ENCODE results near the gene ELAVL1. TPM values are rescaled to one million over a fixed set of nuclear protein-coding genes. Genes with fewer than 3 reads are reported as not detected.

ELAVL1 gene
- polyA plus RNA-seq, 1 donor: 56.0 TPM

DNA sequence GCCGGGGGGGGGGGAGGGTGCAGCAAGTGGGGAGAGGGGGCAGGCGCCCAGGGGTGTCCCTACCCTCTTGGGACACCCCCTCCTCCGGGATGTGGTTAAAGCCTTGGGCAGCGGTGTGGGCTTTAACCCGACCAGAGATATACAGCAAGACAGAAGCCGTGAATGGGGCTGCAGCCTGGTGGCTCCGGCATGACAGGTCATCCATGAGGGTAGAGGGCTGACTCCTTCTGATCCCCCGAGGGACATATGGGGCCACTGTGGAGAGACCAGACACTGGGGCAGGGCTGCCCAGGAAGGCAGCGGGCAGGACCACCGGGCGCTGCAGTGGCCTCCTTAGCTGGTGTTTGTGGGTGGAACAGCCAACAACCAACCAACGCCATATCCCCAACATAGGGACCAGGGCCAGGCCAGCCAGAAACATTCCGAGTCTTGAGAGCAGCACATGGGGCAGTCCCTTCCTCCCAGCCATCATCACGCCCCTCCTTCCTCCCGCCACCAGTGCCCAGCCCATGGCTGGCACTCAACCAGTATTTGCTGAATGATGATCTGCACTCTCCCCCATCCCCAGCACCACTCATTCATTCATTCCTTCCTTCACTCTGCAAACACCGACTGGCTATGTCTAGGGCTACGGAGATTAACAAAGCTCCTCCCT lies 18.2 kb downstream of the ELAVL1 start:
- no CpG with 5 or more reads among the region's 17 CpGs for WGBS (ENCODE audit: insufficient coverage, low lambda C conversion rate)
- H3K27ac ChIP-seq (ENCODE audit: low read length): no peak overlapping the region
- no peaks in the 10 kb centered on the region for H3K9me3 ChIP-seq (ENCODE audit: control insufficient read depth, low read depth, low read length)
- no peak for DNase-seq
- H3K36me3 ChIP-seq (ENCODE audit: control insufficient read depth, insufficient read depth, low read length): peaks cover 91% of the 10 kb centered on the region
- H3K27me3 ChIP-seq (ENCODE audit: control insufficient read depth, insufficient read depth, low read length): no peaks in the 10 kb centered on the region
- H3K4me1 ChIP-seq (ENCODE audit: control insufficient read depth, insufficient read depth, low read length): no peaks in the 10 kb centered on the region
- no peak overlapping the region for H3K4me3 ChIP-seq (ENCODE audit: low read length)

GRCh38 chr19:7986321-7987113 lies 18.9 kb downstream of the ELAVL1 start:
- H3K27ac ChIP-seq (ENCODE audit: low read length): no peak overlapping the region
- 100% methylated on average over 3 of the region's 23 CpGs for WGBS (ENCODE audit: insufficient coverage, low lambda C conversion rate)
- no peak overlapping the region for H3K4me3 ChIP-seq (ENCODE audit: low read length)
- H3K36me3 ChIP-seq (ENCODE audit: control insufficient read depth, insufficient read depth, low read length): peaks cover 96% of the 10 kb centered on the region
- no peaks in the 10 kb centered on the region for H3K27me3 ChIP-seq (ENCODE audit: control insufficient read depth, insufficient read depth, low read length)
- H3K4me1 ChIP-seq (ENCODE audit: control insufficient read depth, insufficient read depth, low read length): no peaks in the 10 kb centered on the region
- no peaks in the 10 kb centered on the region for H3K9me3 ChIP-seq (ENCODE audit: control insufficient read depth, low read depth, low read length)
- DNase-seq: no peak

GRCh38 chr19:7985481-7985911 lies 19.9 kb downstream of the ELAVL1 start:
- H3K4me1 ChIP-seq (ENCODE audit: control insufficient read depth, insufficient read depth, low read length): peaks cover 2% of the 10 kb centered on the region
- H3K9me3 ChIP-seq (ENCODE audit: control insufficient read depth, low read depth, low read length): no peaks in the 10 kb centered on the region
- H3K36me3 ChIP-seq (ENCODE audit: control insufficient read depth, insufficient read depth, low read length): peaks cover 96% of the 10 kb centered on the region
- H3K27ac ChIP-seq (ENCODE audit: low read length): no peak overlapping the region
- no peak for DNase-seq
- no peaks in the 10 kb centered on the region for H3K27me3 ChIP-seq (ENCODE audit: control insufficient read depth, insufficient read depth, low read length)
- no CpG with 5 or more reads among the region's 7 CpGs for WGBS (ENCODE audit: insufficient coverage, low lambda C conversion rate)
- H3K4me3 ChIP-seq (ENCODE audit: low read length): no peak overlapping the region

DNA sequence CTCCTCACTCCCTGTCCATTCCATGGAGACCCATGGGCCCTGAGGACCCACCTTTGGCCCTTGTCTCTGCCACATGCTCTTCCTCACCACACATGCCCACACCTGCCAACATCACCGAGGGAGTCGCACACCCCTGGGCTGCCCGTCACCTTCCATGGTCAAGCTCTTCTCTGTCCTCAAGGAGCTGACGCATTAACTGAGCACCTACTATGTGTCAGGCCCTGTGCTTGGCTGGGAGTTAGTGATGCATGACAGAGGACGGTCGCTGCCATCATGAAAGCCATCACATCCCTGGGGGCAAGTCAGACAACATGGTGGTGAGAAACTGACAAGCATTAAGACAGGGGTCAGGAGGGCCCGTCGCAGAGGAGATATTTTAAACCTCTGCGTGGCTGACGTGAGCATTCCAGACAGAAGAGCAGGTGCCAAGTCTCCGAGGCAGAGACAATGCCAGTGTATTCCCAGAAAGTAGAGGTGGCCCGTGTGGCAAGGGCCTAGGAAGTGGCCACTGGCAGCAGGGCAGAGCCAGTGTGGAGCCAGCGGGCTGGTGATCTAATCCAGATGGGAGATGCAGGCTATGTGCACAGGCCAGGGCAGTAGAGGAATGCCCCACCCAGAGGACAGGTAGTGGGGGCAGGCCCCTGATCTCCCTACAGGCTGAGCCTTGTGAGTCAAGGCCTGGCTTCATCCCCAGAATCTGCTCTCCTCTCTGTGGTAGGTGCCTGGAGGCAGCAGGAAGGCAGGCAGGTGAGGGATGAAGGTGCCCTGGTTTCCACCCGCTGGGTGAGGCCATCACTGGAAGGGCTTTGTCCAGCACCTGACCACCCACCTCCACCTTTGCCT lies 21.2 kb downstream of the ELAVL1 start:
- H3K27ac ChIP-seq (ENCODE audit: low read length): no peak overlapping the region

DNA sequence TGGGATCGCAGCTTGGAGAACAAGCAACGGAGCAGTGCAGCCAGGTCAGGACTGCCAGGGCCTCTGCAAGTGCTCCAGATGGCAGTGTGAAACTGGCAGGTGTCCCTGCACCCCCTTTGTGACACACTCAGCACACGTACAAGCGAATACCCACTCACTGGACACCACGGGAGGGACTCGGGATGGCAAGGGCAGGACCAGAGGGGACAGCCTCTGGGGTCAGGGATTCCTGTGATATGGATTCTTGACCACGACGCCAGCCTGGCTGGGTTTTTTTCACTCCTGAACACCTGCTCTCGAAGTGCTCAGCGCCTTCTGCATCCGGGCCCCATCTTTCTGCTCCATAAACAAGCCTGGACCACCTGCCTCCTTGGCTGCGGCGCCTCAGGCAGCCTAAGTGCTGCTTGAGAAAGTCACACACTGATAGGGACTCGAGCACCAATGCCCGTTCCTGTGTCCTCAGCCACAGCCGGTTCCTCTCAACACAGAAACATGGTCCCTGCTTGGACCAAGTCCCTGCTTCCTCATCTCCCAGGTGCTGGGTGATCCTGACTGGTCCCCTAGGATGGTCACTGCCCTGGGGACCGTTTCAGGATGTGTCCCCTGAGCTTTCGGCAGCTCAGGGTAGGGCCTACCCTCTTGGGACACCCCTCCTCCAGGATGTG lies 22.0 kb downstream of the ELAVL1 start:
- no peaks in the 10 kb centered on the region for H3K27me3 ChIP-seq (ENCODE audit: control insufficient read depth, insufficient read depth, low read length)
- no peak for DNase-seq
- peaks cover 96% of the 10 kb centered on the region for H3K36me3 ChIP-seq (ENCODE audit: control insufficient read depth, insufficient read depth, low read length)
- no CpG with 5 or more reads among the region's 18 CpGs for WGBS (ENCODE audit: insufficient coverage, low lambda C conversion rate)
- H3K27ac ChIP-seq (ENCODE audit: low read length): no peak overlapping the region
- no peak overlapping the region for H3K4me3 ChIP-seq (ENCODE audit: low read length)
- H3K4me1 ChIP-seq (ENCODE audit: control insufficient read depth, insufficient read depth, low read length): peaks cover 14% of the 10 kb centered on the region
- no peaks in the 10 kb centered on the region for H3K9me3 ChIP-seq (ENCODE audit: control insufficient read depth, low read depth, low read length)

More for the DNA sequence above, 21.2 kb downstream of the ELAVL1 start:
- Histone ChIP-seq H3K4me3 (ENCODE audit: low read length) (no peak overlapping the region), H3K9me3 (ENCODE audit: control insufficient read depth, low read depth, low read length) (no peaks in the 10 kb centered on the region), H3K4me1 (ENCODE audit: control insufficient read depth, insufficient read depth, low read length) (peaks cover 12% of the 10 kb centered on the region), H3K27me3 (ENCODE audit: control insufficient read depth, insufficient read depth, low read length) (no peaks in the 10 kb centered on the region), H3K36me3 (ENCODE audit: control insufficient read depth, insufficient read depth, low read length) (peaks cover 97% of the 10 kb centered on the region)
- WGBS (ENCODE audit: insufficient coverage, low lambda C conversion rate): 100% methylated on average over 4 of the region's 14 CpGs
- no peak for DNase-seq

- no peak for DNase-seq
- no peaks in the 10 kb centered on the region for H3K9me3 ChIP-seq (ENCODE audit: control insufficient read depth, low read depth, low read length)
- H3K36me3 ChIP-seq (ENCODE audit: control insufficient read depth, insufficient read depth, low read length): peaks cover 96% of the 10 kb centered on the region
- 86% methylated on average over 4 of the region's 21 CpGs for WGBS (ENCODE audit: insufficient coverage, low lambda C conversion rate)
- H3K27me3 ChIP-seq (ENCODE audit: control insufficient read depth, insufficient read depth, low read length): no peaks in the 10 kb centered on the region
- no peak overlapping the region for H3K4me3 ChIP-seq (ENCODE audit: low read length)
- peaks cover 14% of the 10 kb centered on the region for H3K4me1 ChIP-seq (ENCODE audit: control insufficient read depth, insufficient read depth, low read length)
- no peak overlapping the region for H3K27ac ChIP-seq (ENCODE audit: low read length)
These were observed 22.8 kb downstream of the ELAVL1 start for GRCh38 chr19:7982651-7983099.

DNA sequence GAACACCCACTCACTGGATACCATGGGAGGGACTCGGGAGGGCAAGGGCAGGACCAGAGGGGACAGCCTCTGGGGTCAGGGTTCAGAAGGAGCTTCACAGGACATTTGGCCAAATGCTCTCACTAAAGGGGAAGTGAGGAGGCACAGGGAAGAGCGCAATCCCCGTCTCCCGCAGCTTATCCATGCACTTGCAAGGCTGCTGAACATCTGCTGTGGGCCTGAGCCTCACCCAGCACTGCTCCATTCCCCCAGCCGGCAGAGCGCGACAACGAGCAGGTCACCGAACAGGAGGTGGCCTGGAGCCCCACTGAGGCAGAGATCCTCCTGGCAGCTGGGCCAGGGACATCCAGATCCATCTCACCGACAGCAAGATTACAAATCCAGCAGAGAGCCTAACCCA lies 23.3 kb downstream of the ELAVL1 start:
- Histone ChIP-seq H3K9me3 (ENCODE audit: control insufficient read depth, low read depth, low read length) (no peaks in the 10 kb centered on the region), H3K27ac (ENCODE audit: low read length) (no peak overlapping the region), H3K27me3 (ENCODE audit: control insufficient read depth, insufficient read depth, low read length) (no peaks in the 10 kb centered on the region), H3K4me1 (ENCODE audit: control insufficient read depth, insufficient read depth, low read length) (peaks cover 14% of the 10 kb centered on the region), H3K36me3 (ENCODE audit: control insufficient read depth, insufficient read depth, low read length) (peaks cover 97% of the 10 kb centered on the region), H3K4me3 (ENCODE audit: low read length) (no peak overlapping the region)
- WGBS (ENCODE audit: insufficient coverage, low lambda C conversion rate): no CpG with 5 or more reads among the region's 10 CpGs
- DNase-seq: no peak

DNA sequence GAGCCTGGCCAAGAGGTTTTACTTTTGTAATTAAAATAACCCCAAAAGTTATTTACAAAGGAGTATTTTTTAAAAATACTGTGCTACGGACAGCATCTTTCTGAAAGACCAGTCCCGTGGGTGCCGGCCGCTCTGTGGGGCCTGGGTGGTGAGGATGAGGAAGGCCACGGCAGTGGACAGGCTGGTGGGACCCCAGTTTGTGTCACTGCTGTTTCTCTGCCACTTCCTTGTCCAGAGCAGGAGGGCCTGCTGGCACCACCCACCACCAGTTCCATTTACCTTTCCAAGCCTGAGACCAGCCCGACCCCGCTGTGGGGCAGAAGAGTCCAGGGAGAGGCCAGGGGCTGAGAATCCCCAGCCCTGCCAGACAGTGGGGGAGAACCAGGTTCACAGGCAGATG lies 23.8 kb downstream of the ELAVL1 start:
- no CpG with 5 or more reads among the region's 7 CpGs for WGBS (ENCODE audit: insufficient coverage, low lambda C conversion rate)
- Histone ChIP-seq H3K27me3 (ENCODE audit: control insufficient read depth, insufficient read depth, low read length) (no peaks in the 10 kb centered on the region), H3K9me3 (ENCODE audit: control insufficient read depth, low read depth, low read length) (no peaks in the 10 kb centered on the region), H3K36me3 (ENCODE audit: control insufficient read depth, insufficient read depth, low read length) (peaks cover 99% of the 10 kb centered on the region), H3K4me1 (ENCODE audit: control insufficient read depth, insufficient read depth, low read length) (peaks cover 14% of the 10 kb centered on the region), H3K27ac (ENCODE audit: low read length) (no peak overlapping the region), H3K4me3 (ENCODE audit: low read length) (no peak overlapping the region)
- DNase-seq: no peak

DNA sequence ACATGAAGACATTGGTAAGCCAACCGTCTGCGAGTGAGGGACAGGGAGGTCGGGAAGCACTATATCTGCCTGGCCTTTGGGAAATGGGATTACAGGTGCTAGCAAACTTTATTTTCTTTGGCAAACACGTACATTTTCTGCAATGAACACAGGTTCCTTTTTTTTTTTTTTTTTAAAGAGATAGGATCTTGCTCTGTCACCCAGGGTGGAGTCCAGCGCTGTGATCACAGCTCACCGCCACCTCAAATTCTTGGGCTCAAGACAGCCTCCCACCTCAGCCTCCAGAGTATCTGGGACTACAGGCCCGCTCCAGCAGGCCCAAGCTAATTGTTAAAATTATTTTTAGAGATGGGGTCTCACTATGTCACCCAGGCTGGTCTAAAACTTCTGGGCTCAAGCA lies 24.2 kb downstream of the ELAVL1 start:
- H3K4me1 ChIP-seq (ENCODE audit: control insufficient read depth, insufficient read depth, low read length): peaks cover 14% of the 10 kb centered on the region
- DNase-seq: no peak
- no CpG with 5 or more reads among the region's 7 CpGs for WGBS (ENCODE audit: insufficient coverage, low lambda C conversion rate)
- H3K4me3 ChIP-seq (ENCODE audit: low read length): no peak overlapping the region
- no peaks in the 10 kb centered on the region for H3K27me3 ChIP-seq (ENCODE audit: control insufficient read depth, insufficient read depth, low read length)
- peaks cover 98% of the 10 kb centered on the region for H3K36me3 ChIP-seq (ENCODE audit: control insufficient read depth, insufficient read depth, low read length)
- no peaks in the 10 kb centered on the region for H3K9me3 ChIP-seq (ENCODE audit: control insufficient read depth, low read depth, low read length)
- H3K27ac ChIP-seq (ENCODE audit: low read length): no peak overlapping the region

- Histone ChIP-seq H3K36me3 (ENCODE audit: control insufficient read depth, insufficient read depth, low read length) (peaks cover 93% of the 10 kb centered on the region), H3K9me3 (ENCODE audit: control insufficient read depth, low read depth, low read length) (no peaks in the 10 kb centered on the region)
- WGBS (ENCODE audit: insufficient coverage, low lambda C conversion rate): no CpG with 5 or more reads among the region's 12 CpGs
These were observed 24.8 kb downstream of the ELAVL1 start for GRCh38 chr19:7980635-7981121.

More at GRCh38 chr19:7980635-7981121, 24.8 kb downstream of the ELAVL1 start:
- peaks cover 14% of the 10 kb centered on the region for H3K4me1 ChIP-seq (ENCODE audit: control insufficient read depth, insufficient read depth, low read length)
- H3K27ac ChIP-seq (ENCODE audit: low read length): no peak overlapping the region
- no peaks in the 10 kb centered on the region for H3K27me3 ChIP-seq (ENCODE audit: control insufficient read depth, insufficient read depth, low read length)
- H3K4me3 ChIP-seq (ENCODE audit: low read length): no peak overlapping the region
- no peak for DNase-seq

Data from large intestine (tissue), 3 donors.